ENCODE results near the gene MSX1.

Gene MSX1

DNA sequence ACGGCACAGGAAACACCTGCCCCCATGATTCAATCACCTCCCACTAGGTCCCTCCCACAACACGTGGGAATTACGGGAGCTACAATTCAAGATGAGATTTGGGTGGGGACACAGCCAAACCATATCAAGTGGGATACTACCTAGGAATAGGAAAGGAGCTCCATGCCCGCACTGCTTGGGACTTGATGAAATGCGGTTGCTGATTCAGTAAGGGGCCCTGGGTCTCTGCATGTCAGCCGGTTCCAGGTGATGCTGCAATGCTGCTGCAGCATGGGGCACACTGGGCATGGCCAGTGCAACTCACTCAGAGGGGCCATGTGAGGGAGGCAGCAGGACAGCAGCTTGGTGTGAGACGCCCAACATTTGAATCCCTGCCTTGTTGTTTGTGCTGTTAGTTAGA, 34.0 kb upstream of the MSX1 start:
- Histone ChIP-seq H3K9me3 (ENCODE audit: insufficient read depth, low read depth, low read length) (peaks cover 7% of the 10 kb centered on the region), H2BK12ac (ENCODE audit: low read length) (no peak overlapping the region), H3K4me3 (ENCODE audit: low read depth, low read length) (no peak overlapping the region), H3K4me2 (ENCODE audit: low read length) (no peak overlapping the region), H3K9ac (ENCODE audit: low read length) (no peak overlapping the region), H3K79me2 (ENCODE audit: control insufficient read depth, insufficient read depth, low read length, poor library complexity) (no peaks in the 10 kb centered on the region), H3K36me3 (ENCODE audit: control insufficient read depth in 1 of 2, insufficient read depth in 2 of 2, low read length in 2 of 2) (no peaks in the 10 kb centered on the region), H4K91ac (ENCODE audit: low read depth, low read length) (no peak overlapping the region), H3K27me3 (ENCODE audit: insufficient read depth, low read length) (no peaks in the 10 kb centered on the region), H2BK5ac (ENCODE audit: low read depth, low read length, poor library complexity) (no peak overlapping the region), H3K4me1 (ENCODE audit: control insufficient read depth in 1 of 2, insufficient read depth in 2 of 2, low read length in 2 of 2) (no peaks in the 10 kb centered on the region), H4K8ac (ENCODE audit: low read depth, low read length) (no peak overlapping the region), H2AK5ac (ENCODE audit: low read length) (no peak overlapping the region), H2AFZ (ENCODE audit: insufficient read depth, low read length, poor library complexity) (no peak overlapping the region), H3K23ac (ENCODE audit: low read length) (no peak overlapping the region), H4K12ac (ENCODE audit: low read depth, low read length) (no peak overlapping the region), H3K79me1 (ENCODE audit: low read length) (no peaks in the 10 kb centered on the region), H2BK120ac (ENCODE audit: insufficient read depth, low read length, poor library complexity) (no peak overlapping the region), H3K4ac (ENCODE audit: low read depth, low read length) (no peak overlapping the region), H3K27ac (ENCODE audit: low read depth, low read length) (no peak overlapping the region), H3K18ac (ENCODE audit: low read length) (no peak overlapping the region), H3K14ac (ENCODE audit: low read length) (no peak overlapping the region)
- WGBS (ENCODE audit: extremely low coverage, insufficient coverage, insufficient read length), result no CpG with 5 or more reads among the region's 7 CpGs
- DNase-seq, result no peak

DNA sequence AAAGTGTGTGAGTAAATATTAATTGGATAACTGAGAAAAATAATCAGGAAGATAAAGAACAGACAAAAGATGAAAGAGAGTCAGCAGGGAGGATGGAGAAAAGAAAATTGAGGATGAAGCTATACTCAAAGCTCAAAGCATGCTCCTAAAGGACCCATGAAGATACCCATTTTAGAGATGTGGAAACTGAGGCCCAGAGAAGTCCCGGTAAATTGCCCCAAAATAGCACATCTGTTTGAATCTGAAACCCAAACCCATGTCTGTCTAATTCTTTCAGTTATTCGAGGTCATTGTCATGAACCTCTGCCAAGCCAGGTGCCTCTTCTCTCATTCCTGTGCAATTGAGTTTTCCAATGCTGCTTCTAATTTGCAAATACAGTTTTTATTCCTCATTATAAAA, 29.6 kb upstream of the MSX1 start:
- Histone ChIP-seq H2AK5ac (ENCODE audit: low read length) (no peak overlapping the region), H3K27me3 (ENCODE audit: insufficient read depth, low read length) (no peaks in the 10 kb centered on the region), H3K4me2 (ENCODE audit: low read length) (no peak overlapping the region), H3K4me1 (ENCODE audit: control insufficient read depth in 1 of 2, insufficient read depth in 2 of 2, low read length in 2 of 2) (no peaks in the 10 kb centered on the region), H3K18ac (ENCODE audit: low read length) (no peak overlapping the region), H3K79me2 (ENCODE audit: control insufficient read depth, insufficient read depth, low read length, poor library complexity) (no peaks in the 10 kb centered on the region), H4K8ac (ENCODE audit: low read depth, low read length) (no peak overlapping the region), H3K9me3 (ENCODE audit: insufficient read depth, low read depth, low read length) (no peaks in the 10 kb centered on the region), H3K4me3 (ENCODE audit: low read depth, low read length) (no peak overlapping the region), H2AFZ (ENCODE audit: insufficient read depth, low read length, poor library complexity) (no peak overlapping the region), H4K12ac (ENCODE audit: low read depth, low read length) (no peak overlapping the region), H2BK12ac (ENCODE audit: low read length) (no peak overlapping the region), H3K14ac (ENCODE audit: low read length) (no peak overlapping the region), H2BK120ac (ENCODE audit: insufficient read depth, low read length, poor library complexity) (no peak overlapping the region), H3K79me1 (ENCODE audit: low read length) (no peaks in the 10 kb centered on the region), H3K36me3 (ENCODE audit: control insufficient read depth in 1 of 2, insufficient read depth in 2 of 2, low read length in 2 of 2) (no peaks in the 10 kb centered on the region), H3K23ac (ENCODE audit: low read length) (no peak overlapping the region), H2BK5ac (ENCODE audit: low read depth, low read length, poor library complexity) (no peak overlapping the region), H3K4ac (ENCODE audit: low read depth, low read length) (no peak overlapping the region), H4K91ac (ENCODE audit: low read depth, low read length) (no peak overlapping the region), H3K27ac (ENCODE audit: low read depth, low read length) (no peak overlapping the region), H3K9ac (ENCODE audit: low read length) (no peak overlapping the region)
- no peak for DNase-seq
- WGBS (ENCODE audit: extremely low coverage, insufficient coverage, insufficient read length), result no CpG with 5 or more reads among the region's 2 CpGs

DNA sequence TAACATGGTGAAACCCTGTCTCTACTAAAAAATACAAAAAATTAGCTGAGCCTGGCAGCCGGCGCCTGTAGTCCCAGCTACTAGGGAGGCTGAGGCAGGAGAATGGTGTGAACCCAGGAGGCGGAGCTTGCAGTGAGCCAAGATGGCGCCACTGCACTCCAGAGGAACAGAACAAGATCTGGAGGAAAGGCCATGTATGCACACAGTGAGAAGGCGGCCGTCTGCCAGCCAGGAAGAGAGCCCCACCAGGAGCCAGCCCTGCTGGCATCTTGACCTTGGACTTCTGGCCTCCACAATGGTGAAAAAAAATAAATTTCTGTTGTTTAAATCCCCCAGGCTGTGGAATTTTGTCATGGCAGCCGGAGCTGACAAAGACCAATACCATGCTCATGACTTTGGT, 28.2 kb upstream of the MSX1 start:
- Histone ChIP-seq H4K91ac (ENCODE audit: low read depth, low read length) (no peak overlapping the region), H3K18ac (ENCODE audit: low read length) (no peak overlapping the region), H2BK120ac (ENCODE audit: insufficient read depth, low read length, poor library complexity) (no peak overlapping the region), H3K4ac (ENCODE audit: low read depth, low read length) (no peak overlapping the region), H4K12ac (ENCODE audit: low read depth, low read length) (no peak overlapping the region), H3K79me2 (ENCODE audit: control insufficient read depth, insufficient read depth, low read length, poor library complexity) (no peaks in the 10 kb centered on the region), H3K4me1 (ENCODE audit: control insufficient read depth in 1 of 2, insufficient read depth in 2 of 2, low read length in 2 of 2) (no peaks in the 10 kb centered on the region), H2AFZ (ENCODE audit: insufficient read depth, low read length, poor library complexity) (no peak overlapping the region), H3K9ac (ENCODE audit: low read length) (no peak overlapping the region), H4K8ac (ENCODE audit: low read depth, low read length) (no peak overlapping the region), H2AK5ac (ENCODE audit: low read length) (no peak overlapping the region), H3K14ac (ENCODE audit: low read length) (no peak overlapping the region), H3K23ac (ENCODE audit: low read length) (no peak overlapping the region), H2BK12ac (ENCODE audit: low read length) (no peak overlapping the region), H2BK5ac (ENCODE audit: low read depth, low read length, poor library complexity) (no peak overlapping the region), H3K4me3 (ENCODE audit: low read depth, low read length) (no peak overlapping the region), H3K27me3 (ENCODE audit: insufficient read depth, low read length) (no peaks in the 10 kb centered on the region), H3K79me1 (ENCODE audit: low read length) (no peaks in the 10 kb centered on the region), H3K4me2 (ENCODE audit: low read length) (no peak overlapping the region), H3K36me3 (ENCODE audit: control insufficient read depth in 1 of 2, insufficient read depth in 2 of 2, low read length in 2 of 2) (no peaks in the 10 kb centered on the region), H3K27ac (ENCODE audit: low read depth, low read length) (no peak overlapping the region), H3K9me3 (ENCODE audit: insufficient read depth, low read depth, low read length) (no peaks in the 10 kb centered on the region)
- DNase-seq, result no peak
- no CpG with 5 or more reads among the region's 7 CpGs for WGBS (ENCODE audit: extremely low coverage, insufficient coverage, insufficient read length)

- Histone ChIP-seq H3K4me1 (ENCODE audit: control insufficient read depth in 1 of 2, insufficient read depth in 2 of 2, low read length in 2 of 2) (no peaks in the 10 kb centered on the region), H3K79me1 (ENCODE audit: low read length) (no peaks in the 10 kb centered on the region), H2AFZ (ENCODE audit: insufficient read depth, low read length, poor library complexity) (no peak overlapping the region), H2AK5ac (ENCODE audit: low read length) (no peak overlapping the region), H3K4me3 (ENCODE audit: low read depth, low read length) (no peak overlapping the region), H4K12ac (ENCODE audit: low read depth, low read length) (no peak overlapping the region), H3K9ac (ENCODE audit: low read length) (no peak overlapping the region), H2BK12ac (ENCODE audit: low read length) (no peak overlapping the region), H3K23ac (ENCODE audit: low read length) (no peak overlapping the region), H3K14ac (ENCODE audit: low read length) (no peak overlapping the region), H3K18ac (ENCODE audit: low read length) (no peak overlapping the region), H2BK5ac (ENCODE audit: low read depth, low read length, poor library complexity) (no peak overlapping the region), H3K36me3 (ENCODE audit: control insufficient read depth in 1 of 2, insufficient read depth in 2 of 2, low read length in 2 of 2) (no peaks in the 10 kb centered on the region), H4K8ac (ENCODE audit: low read depth, low read length) (no peak overlapping the region), H3K27ac (ENCODE audit: low read depth, low read length) (no peak overlapping the region), H3K9me3 (ENCODE audit: insufficient read depth, low read depth, low read length) (no peaks in the 10 kb centered on the region), H3K27me3 (ENCODE audit: insufficient read depth, low read length) (no peaks in the 10 kb centered on the region), H4K91ac (ENCODE audit: low read depth, low read length) (no peak overlapping the region), H3K4me2 (ENCODE audit: low read length) (no peak overlapping the region), H2BK120ac (ENCODE audit: insufficient read depth, low read length, poor library complexity) (no peak overlapping the region), H3K4ac (ENCODE audit: low read depth, low read length) (no peak overlapping the region), H3K79me2 (ENCODE audit: control insufficient read depth, insufficient read depth, low read length, poor library complexity) (no peaks in the 10 kb centered on the region)
- DNase-seq, result no peak
- no CpG with 5 or more reads among the region's 6 CpGs for WGBS (ENCODE audit: extremely low coverage, insufficient coverage, insufficient read length)
These were observed 27.6 kb upstream of the MSX1 start for GRCh38 chr4:4831825-4832224.
